Mucosa of gallbladder (tissue), 1 donor: Measurements from ENCODE around the gene CD248. TPM values are rescaled to one million over a fixed set of nuclear protein-coding genes. Genes with fewer than 3 reads are reported as not detected.
"Not testable (repeated sequence)": the region's sequence is repeated elsewhere in the genome, so short reads cannot be mapped to it uniquely, and the experiment has no call there.

Experiments
- DNase-seq: peaks from one replicate; pipeline ENCODE4 v3.0.0-alpha.2; 2020; ENCODE audit warnings: low spot score
- total RNA-seq: library from RNA; stranded (reverse); gene quantifications from one replicate; pipeline ENCODE4 v1.2.1, GENCODE V29; 2021
- donor health status: DM: no; HTN: no; CAD: no.

The CD248 gene
- total RNA-seq, 1 donor from 2014 or later = 34.7 TPM

DNA sequence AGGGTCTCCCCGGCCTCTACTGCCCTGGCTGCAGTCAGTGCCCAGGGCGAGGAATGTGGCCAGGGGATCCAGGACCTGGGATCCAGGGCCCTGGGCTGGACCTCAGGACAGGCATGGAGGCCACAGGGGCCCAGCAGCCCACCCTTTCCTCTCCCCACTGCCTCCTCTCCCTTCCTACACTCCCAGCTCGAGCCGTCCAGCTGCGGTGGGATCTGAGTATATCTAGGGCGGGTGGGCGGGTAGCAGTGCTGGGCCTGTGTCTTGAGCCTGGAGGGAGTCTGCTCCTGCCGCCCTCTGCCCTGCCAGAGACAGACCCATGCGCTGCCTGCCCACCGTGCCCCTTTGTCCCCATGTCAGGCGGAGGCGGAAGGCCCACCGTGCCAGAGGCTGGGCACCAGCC, 40.2 kb downstream of the CD248 start:
- DNase-seq = not testable (repeated sequence)

DNA sequence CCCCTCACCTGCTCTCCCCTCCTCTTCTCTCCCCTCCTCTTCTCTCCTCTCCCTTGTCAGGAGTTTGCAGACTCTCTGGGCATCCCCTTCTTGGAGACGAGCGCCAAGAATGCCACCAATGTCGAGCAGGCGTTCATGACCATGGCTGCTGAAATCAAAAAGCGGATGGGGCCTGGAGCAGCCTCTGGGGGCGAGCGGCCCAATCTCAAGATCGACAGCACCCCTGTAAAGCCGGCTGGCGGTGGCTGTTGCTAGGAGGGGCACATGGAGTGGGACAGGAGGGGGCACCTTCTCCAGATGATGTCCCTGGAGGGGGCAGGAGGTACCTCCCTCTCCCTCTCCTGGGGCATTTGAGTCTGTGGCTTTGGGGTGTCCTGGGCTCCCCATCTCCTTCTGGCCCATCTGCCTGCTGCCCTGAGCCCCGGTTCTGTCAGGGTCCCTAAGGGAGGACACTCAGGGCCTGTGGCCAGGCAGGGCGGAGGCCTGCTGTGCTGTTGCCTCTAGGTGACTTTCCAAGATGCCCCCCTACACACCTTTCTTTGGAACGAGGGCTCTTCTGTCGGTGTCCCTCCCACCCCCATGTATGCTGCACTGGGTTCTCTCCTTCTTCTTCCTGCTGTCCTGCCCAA, 40.7 kb downstream of the CD248 start:
- no peak for DNase-seq

DNA sequence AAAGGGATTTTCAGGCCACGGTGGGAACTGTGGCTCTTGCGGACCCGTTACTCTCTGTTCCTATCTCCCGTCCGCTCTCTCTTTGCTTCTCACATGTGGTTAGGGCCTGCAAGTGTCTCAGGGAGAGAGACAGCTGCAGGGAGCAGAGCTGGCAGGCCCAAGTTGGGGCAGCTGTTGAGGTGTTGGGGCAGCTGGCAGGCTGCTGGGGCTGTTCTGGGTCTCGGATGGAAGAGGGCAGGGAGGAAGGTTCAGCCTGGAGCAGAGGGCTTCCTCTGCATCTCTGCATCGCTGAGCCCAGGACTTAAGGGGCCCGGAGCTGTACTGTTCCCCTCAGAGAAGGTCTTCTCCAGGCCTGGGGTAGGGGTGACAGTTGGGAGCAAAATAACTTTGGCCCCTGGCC, 41.4 kb downstream of the CD248 start:
- DNase-seq = no peak

DNA sequence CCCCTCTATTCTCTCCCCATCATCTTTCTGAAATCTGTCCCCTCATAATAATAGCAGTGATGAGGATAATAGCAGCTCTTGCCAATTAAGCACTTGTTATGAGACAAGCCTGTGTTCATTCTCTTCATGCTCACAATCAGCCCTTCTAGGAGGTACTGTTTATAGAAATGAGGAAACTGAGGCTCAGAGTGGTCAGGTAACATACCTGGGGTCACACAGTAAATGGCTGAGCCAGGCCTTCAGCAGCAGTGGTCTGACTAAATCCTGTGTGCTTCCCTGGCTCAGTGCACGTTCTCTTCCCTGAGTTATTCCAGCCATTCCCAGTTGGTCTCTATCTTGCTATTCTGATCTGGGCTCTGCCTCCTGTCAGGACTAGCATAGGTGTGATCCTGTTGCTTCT, 42.6 kb downstream of the CD248 start:
- no peak for DNase-seq

DNA sequence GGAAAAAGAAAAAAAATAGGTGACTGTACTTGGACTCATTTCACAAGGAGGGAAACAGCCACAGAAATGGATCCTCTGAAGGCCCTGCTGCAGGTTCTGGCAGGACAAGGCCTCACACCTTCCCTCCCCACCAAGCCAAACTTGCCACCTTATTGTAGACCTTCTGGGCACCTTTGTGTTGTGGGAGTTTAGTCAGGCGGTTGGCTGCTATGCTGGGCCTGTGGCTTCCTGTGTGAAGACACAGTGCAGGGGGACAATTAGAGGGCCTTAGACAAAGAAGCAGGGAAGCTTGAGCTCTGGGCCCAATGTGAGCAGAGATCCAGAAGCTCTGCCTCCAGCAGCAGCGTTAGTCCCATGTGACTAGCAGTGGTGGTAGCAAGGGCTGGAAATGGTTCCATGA, 44.2 kb downstream of the CD248 start:
- DNase-seq = no peak

DNA sequence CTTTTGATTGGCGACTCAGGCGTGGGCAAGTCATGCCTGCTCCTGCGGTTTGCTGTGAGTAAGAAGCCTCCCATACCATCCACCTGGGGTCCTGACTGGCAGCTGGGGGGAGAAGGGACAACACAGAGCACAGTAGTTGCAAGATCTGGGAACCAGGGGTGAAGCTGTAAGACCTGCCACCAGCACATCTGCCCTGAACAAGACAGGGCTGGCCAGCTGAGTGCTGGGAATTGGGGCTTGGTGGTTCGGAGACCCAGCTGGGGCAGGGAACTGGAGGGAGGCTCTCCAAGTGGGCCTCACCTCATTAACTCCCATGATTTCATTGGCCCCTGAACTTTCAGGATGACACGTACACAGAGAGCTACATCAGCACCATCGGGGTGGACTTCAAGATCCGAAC, 45.0 kb downstream of the CD248 start:
- no peak for DNase-seq

DNA sequence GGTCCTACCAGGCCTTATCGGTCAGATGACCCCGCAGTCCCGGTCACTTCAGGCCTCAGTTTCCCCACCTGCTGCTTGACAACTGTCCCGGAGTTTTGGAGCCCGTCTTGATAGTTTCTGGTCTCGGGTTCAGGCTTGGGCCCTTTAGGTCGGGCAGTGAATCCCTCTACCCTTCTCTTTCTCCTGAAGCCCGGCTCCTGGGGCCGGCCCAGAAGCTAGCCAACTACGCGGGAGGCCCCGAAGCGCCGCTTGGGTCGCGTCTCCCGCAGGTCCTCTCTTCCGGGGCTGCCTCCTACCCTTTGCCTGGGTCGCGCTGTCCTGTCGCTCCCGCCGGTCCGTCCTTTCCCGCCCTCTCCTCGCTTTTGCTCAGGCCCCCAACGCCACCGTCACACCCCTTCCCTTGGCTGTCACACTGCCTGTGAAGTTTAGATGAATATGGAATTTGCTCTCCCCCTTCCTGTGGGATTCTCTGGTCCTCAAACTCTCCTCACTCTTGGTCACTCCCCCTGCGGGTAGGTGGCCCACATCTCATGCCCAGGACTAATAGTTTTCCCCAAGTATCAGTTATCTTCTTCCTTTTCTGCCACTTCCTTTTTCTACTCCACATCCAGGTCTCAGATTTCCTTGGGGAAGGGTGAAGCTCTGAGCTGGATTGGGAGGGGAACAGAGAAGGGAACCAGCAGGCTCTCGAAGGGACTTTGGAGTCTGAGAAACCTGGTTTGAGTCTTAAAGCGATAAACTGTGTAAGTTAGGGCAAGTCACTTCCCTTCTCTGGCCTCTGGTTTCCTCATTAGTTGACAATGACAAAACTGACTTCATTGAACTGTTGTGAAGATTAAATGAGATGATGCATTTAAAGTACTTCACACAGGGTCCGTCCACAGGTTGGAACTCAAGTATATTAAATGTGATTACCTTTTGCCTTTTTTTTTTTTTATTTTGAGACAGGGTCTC, 47.6 kb downstream of the CD248 start:
- DNase-seq = no peak

DNA sequence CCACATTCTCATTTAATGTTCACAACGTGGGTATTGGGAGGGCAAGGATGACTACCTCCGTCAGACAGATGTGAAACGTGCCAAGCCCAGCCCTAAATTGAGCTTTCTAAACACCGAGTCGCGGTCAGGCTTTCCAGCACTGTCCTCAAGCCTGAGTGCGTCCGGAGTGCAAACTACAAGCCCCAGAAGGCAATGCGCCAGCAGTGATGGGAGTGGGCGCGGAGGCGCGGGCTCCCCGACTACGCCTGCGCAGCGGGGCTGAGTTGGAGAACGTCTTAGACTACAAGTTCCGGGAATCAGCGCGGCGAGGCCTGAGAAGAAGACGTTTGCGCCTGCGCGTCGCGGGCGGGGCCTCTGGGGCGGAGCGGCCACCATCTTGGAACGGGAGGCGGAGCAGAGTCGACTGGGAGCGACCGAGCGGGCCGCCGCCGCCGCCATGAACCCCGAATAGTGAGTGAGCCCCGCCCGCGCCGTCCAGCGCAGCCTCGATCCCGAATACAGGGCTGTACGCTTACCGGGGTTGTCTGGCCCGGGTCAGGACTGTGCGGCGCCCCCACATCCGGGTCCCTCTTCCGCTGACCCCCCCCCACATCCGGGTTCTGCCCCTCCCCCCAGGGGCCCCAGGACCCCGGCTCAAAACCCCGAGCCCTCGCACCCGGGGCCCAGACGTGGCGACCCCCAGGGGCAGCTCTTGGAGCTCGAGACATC, 48.4 kb downstream of the CD248 start, which contains the start of gene RAB1B:
TSS of gene RAB1B (plus strand) at position 396 of the 708 bp plus-strand sequence. CDS start at position 437, 41 bp downstream.
- peak; percentile 100 for DNase-seq

DNA sequence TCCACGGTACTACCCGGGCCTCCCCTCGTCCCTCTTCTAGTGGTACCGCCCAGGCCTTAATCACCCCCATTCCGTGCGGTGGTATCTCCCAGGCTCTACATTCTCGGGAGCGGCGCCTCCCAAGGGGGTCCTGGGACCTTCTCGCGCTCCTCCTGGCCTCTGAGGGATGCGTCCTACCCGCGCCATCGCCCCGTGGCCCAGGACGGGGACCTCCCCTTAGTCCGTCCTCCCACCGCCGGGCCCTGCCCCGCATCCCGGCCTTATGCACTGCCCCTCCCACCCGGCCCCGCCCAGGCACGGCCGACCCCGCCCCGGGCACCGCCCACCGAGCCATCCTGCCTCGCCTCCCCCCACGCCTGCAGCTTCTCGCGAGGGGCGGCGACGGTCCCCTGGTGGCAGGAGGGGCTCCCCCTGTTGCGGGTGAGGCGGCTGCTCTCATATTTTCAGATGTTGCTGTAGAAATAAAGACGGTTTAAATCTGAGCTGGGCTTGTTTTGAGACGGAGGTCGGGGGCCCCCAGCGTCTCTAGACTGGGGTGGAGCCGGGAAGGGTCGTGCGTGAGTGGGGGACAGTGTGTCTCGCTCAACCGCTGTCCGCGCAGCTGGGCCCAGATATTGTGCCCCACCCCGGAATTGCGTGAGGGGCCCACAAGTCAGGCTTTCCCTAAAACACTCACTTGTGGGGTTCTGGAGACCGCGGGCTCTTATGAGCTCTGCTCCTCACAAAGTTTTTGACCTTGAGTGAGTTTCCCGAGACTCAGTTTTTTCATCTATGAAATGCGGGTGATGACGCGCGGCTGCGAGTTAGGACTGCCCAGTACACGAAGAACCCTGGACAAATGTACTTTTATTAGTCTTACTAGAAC, 49.2 kb downstream of the CD248 start:
- peak; percentile 88 for DNase-seq

DNA sequence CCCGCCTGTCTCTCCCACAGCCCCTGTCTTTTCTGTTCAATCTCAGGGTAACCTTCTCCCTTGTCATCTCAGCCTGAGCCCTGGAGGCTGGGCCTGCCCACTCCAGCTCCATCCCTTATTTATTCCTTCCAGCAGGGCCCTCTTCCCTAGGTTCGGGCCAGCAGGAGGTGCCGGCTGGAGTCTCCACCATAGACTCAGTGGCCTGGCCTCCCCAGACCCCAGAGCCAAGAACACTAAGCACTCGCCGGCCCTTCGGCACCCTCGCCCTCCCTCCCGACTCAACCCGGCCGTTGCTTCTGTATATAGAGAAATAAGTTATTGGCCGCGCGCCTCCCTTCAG, 49.8 kb downstream of the CD248 start:
- no peak for DNase-seq

DNA sequence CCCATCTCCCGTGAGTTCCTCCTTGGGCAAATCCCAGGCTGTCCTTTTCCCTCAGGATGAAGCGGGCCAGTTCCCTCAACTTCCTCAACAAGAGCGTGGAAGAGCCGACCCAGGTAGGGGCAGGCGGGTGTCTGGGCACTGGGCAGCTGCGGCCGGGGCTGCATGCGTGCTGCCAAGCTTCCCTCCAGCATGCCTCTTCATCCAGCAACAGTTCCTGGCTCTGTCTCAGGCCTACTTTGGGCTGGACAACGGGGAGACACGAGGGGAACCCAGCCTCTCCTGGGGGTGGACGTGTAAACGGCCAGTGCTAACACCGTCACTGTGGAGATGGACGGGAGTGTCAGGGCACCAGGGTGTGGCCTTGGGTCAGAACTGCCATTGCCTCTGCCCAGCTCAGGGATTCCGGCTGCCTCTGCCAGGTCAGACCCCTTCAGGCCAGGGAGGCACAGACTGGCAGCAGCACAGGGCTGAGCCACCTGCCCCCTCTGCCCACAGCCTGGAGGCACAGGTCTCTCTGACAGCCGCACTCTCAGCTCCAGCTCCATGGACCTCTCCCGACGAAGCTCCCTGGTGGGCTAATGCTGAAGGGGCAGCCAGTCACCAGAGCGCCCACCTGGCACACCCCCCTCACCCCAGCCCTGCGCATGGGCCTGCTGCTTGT, 50.3 kb downstream of the CD248 start:
- DNase-seq = no peak

DNA sequence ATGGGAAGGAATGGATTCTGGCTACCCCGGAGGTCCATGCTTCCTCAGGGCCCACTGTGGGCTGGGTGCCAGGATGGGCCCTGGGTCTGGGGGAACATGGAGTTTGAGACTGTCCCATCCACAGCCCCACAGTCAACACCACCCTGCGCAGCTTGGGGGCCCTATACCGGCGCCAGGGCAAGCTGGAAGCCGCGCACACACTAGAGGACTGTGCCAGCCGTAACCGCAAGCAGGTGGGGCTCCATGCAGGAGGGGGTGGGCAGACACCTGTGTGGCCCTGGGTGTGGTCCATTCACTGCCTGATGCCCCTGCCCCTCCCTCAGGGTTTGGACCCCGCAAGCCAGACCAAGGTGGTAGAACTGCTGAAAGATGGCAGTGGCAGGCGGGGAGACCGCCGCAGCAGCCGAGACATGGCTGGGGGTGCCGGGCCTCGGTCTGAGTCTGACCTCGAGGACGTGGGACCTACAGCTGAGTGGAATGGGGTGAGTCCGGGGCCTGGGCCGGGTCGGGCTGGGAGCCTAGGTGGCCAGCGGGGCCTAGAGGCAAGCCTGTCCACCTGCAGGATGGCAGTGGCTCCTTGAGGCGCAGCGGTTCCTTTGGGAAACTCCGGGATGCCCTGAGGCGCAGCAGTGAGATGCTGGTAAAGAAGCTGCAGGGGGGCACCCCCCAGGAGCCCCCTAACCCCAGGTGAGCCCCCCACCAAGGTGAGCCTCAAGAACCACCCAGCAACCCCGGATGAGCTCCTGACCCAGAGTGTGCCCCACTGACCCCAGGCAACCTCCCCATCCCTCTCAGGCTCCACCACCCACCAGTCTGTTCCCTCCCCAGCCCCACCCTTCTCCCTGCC, 51.1 kb downstream of the CD248 start:
- DNase-seq = no peak

DNA sequence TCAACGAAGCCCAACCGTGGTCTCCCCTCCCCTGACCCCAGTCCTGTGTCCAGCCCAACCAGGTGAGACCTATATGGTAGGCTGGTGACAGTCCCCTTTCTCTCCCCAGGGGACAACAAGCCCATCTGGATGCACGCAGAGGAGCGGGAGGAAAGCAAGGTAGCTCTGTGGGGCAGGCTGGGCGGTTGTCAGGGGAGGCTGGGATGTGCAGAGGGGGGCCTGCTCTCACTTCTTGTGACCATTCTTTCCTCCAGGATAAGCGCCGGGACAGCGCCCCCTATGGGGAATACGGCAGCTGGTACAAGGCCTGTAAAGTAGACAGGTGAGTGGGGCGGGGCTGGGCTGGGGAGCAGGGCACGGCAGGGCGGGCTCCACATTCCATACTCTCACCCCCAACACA, 51.9 kb downstream of the CD248 start:
- DNase-seq = no peak

Other genes with a start within 250 kb of the CD248 start
- gene PACS1, start 246.8 kb downstream of the CD248 start, total RNA-seq = 68.0 TPM
- 60.8 TPM for gene KLC2, start 59.3 kb downstream of the CD248 start, total RNA-seq
- 187 TPM for gene RAB1B, start 48.4 kb downstream of the CD248 start, total RNA-seq
- 1.1 TPM for gene CNIH2, start 38.9 kb downstream of the CD248 start, total RNA-seq
- gene YIF1A, start 27.9 kb downstream of the CD248 start, total RNA-seq = 103 TPM
- gene TMEM151A, start 25.1 kb downstream of the CD248 start, total RNA-seq = 61.6 TPM
- 16.0 TPM for gene RIN1, start 19.4 kb upstream of the CD248 start, total RNA-seq
- gene BRMS1, start 28.1 kb upstream of the CD248 start, total RNA-seq = 32.2 TPM
- 43.8 TPM for gene B4GAT1, start 30.6 kb upstream of the CD248 start, total RNA-seq
- gene SLC29A2, start 54.7 kb upstream of the CD248 start, total RNA-seq = 19.0 TPM
- gene NPAS4, start 104.0 kb upstream of the CD248 start, total RNA-seq = 1.5 TPM
- 32.8 TPM for gene MRPL11, start 121.8 kb upstream of the CD248 start, total RNA-seq
- 20.3 TPM for gene PELI3, start 149.9 kb upstream of the CD248 start, total RNA-seq
- 61.2 TPM for gene DPP3, start 163.4 kb upstream of the CD248 start, total RNA-seq
- gene BBS1, start 193.6 kb upstream of the CD248 start, total RNA-seq = 72.9 TPM
- gene ZDHHC24, start 229.0 kb upstream of the CD248 start, total RNA-seq = 24.1 TPM
- 0.12 TPM for gene ACTN3, start 229.9 kb upstream of the CD248 start, total RNA-seq